NCI-H1092 (cell line): ENCODE results near the gene ELK3.
"Not testable (repeated sequence)": the region's sequence is repeated elsewhere in the genome, so short reads cannot be mapped to it uniquely, and the experiment has no call there.

Source experiments
- DNase-seq: peaks from one replicate; lab custom pipeline; 2025; lab: John Stamatoyannopoulos, UW

ELK3 gene

GRCh38 chr12:96310067-96310466, 115.9 kb downstream of the ELK3 start:
- no peak for DNase-seq

GRCh38 chr12:96311191-96311590, 117.0 kb downstream of the ELK3 start:
- no peak for DNase-seq

GRCh38 chr12:96313606-96314005, 119.4 kb downstream of the ELK3 start:
- DNase-seq = no peak

- no peak for DNase-seq
Measured at GRCh38 chr12:96314723-96315122, 120.5 kb downstream of the ELK3 start.

- not testable (repeated sequence) for DNase-seq
Measured at GRCh38 chr12:96315741-96316481, 121.7 kb downstream of the ELK3 start.

- DNase-seq = not testable (repeated sequence)
Measured at GRCh38 chr12:96317801-96318200, 123.6 kb downstream of the ELK3 start.
